HTR-8/SVneo (cell line): Measurements from ENCODE around the gene IGFL2.
A peak's percentile ranks its signal among the peaks of the same experiment; 100 is the strongest.
"Not testable (repeated sequence)": the region's sequence is repeated elsewhere in the genome, so short reads cannot be mapped to it uniquely, and the experiment has no call there.

ENCODE experiments used
- DNase-seq: peaks from one replicate; pipeline ENCODE4 v3.0.0; 2011; ENCODE audit warnings: low spot score, mixed read lengths; ENCODE audit not compliant: insufficient read length
- FAIRE-seq: peaks from 2 replicates; lab custom pipeline; 2011; peaks lifted over from hg19 to GRCh38; lab: Jason Lieb, UNC

Gene IGFL2

DNA sequence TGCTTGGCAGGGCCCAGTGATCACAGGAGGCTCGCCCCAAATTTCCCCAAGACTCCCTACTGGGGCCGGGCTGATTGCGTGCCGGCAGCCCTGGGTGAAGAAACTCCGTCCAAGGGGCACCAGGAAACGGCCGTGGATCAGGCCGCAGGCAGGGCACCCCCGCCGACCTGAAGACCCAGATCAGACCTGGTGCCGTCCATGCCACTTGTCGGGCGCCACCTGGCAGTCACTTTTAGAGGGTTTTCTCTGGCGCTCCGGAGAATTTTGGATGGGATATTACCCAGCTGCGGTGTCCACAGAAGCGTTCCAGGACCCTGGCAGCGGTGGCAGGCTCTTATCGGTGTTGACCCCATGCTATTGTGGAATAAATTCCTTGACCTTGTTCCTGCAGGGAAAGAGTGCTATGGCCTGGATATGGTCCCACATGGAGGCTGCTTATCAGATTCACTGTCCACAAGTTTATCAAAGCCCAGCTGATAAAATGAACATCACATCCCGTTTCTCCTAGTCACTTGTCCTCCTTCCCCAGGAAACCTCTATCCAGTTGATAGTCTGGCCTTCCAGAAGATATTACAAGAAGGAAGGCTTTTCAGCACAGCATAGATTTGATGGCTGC is 38.2 kb downstream of the IGFL2 start:
- FAIRE-seq (no peak), DNase-seq (no peak)

DNA sequence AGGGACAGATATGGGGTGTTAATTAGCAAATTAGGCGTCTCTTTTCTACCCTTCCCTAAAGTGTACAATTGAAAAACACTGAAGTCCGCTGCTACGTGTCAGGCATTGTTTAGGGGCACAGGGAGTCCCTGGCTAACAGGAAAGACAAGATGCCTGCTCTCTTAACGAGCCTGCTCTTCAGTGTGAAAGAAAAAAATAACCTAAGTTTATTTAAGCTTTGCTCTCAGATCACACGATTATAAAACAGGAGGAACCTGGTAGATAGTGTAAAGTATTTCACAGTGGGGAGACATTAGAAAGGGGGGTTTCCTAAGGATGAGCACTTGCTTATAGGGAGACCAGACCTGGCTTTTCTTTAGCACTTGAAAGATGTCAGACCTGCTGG is 38.7 kb downstream of the IGFL2 start:
- no peak for DNase-seq
- FAIRE-seq: no peak

DNA sequence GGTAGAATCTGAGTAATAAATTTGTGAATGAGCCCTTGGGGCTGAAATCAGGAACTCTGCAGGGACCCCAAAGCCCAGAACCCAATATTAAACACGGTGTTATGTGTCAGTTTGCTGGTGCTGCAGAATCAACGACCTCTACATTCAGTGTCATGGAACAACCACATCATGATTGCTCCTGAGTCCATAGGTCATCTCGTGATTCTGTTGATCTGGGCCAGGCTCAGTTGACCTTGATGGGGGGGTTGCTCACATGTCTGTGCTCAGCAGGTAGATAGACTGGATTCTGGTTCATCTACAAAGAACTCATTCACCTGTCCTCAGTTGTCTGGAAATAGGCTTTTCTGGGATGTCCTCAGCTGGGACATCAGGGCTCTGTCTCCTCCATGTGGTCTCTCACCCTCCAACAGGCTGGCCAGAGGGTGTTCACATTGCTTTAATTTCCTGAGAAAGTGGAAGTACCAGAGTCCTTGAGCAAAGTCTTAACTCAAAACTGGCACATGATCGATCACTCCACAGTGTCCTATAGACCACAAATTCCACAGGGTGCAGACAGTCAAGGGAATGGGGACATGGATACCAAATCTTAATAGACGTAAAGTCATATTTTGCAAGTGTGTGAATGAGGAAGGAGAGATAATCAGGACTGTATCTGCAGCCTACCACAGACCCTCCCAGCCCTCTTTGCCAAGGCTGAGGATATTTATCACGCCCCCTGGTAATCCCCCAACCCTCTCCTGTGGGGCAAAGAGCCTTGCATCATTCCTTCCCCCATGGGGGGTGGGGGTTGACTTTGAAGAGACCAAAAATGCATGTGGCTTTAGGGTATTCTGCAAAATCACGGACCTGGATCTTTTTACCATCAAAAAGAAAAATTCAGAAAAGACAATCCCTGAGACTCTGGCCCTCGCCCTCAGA is 42.2 kb downstream of the IGFL2 start:
- DNase-seq (no peak), FAIRE-seq (no peak)

DNA sequence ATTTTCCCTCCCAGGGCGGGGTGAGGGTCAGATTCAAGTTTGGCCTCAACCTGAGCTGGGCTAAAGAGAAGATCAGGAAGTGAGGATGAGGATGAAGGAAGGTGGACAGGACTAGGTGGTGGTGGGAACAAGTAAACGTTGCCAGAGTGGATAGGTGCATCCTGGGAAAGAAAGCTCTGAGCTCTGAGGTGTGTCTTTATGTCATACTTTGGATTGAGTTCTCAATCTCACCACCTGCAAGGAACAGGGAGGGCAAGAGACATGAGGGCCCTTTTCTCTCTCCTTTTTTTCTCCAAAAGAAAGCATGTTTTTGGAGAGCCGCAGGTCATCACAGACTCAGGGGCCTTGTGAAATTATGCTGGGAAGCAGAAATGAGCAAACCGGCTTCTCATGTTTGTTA is 43.3 kb downstream of the IGFL2 start:
- no peak for FAIRE-seq
- no peak for DNase-seq

DNA sequence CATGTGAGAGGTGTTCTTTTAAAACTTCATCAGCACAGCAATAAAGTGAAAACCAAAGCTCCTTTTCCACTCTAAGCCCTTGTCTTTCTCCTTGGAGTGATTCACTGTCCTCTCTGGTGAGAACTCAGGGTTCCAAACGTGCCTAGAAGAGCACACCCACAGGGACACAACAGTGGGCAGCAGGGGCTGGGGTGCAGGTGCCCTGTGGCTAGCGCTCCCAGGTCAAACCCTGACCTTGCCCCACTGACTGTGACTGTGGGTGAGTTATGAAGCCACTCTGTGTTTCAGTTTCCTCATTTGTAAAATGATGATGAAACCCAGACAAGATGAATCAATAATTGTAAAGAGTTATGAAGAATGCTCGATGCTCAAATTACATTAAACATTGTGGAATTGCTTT is 43.9 kb downstream of the IGFL2 start:
- DNase-seq (no peak), FAIRE-seq (no peak)

DNA sequence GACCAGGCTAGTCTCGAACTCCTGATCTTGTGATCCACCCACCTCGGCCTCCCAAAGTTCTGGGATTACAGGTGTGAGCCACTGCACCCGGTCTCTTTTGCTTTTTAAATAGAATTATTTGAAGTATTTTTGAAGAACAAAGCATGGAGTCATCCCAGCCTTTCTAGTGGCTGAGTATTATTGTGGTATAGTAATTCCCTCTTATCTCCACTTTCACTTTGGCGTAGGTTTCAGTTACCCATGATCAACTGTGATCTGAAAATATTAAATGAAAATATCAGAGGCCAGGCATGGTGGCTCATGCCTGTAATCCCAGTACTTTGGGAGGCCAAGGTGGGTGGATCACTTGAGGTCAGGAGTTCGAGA is 44.6 kb downstream of the IGFL2 start:
- FAIRE-seq, DNase-seq: not testable (repeated sequence)

DNA sequence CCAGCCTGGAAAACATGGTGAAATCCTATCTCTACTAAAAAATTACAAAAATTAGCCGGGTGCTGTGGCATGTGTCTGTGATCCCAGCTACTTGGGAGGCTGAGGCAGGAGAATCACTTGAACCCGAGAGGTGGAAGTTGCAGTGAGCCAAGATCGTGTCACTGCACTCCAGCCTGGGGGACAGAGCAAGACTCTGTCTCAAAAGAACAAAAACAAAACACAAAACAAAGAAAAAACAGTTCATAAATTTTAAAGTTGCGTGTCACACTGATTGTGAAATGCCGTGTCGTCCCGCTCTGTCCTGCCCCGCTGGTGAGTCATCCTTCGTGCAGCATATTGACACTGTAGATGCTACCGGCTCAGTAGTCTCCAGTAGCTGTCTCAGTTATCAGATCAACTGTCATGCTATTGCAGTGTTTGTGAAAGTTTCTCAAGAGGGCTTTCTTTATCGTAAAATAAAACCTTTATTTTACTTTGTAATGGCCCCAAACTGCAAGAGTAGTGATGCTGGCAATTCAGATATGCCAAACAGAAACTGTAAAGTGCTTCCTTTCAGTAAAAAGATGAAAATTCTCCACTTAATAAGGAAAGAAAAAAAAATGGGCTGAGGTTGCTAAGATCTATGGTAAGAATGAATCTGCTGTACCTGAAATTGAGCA is 45.1 kb downstream of the IGFL2 start:
- DNase-seq (peak; percentile 82), FAIRE-seq (peak; percentile 13)

DNA sequence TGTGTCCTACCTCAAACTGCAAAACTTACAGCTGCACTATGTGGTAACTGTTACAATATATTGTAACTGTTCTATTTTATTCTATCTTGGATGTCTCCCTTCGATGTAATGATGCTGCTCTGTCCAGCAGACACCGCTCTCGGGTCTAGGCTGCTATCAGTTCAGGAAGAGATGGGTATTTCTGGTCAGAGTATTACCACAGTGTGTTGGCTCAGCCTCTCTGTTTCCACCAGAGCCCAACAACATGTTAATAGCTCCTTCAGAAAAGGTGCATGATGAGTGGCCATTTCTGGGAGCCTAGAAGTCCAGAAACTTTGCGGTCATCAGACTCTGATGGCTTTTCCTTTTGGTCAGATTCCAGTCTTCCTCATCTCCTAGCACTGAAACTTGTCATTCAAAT is 45.6 kb downstream of the IGFL2 start:
- no peak for DNase-seq
- FAIRE-seq: no peak

DNA sequence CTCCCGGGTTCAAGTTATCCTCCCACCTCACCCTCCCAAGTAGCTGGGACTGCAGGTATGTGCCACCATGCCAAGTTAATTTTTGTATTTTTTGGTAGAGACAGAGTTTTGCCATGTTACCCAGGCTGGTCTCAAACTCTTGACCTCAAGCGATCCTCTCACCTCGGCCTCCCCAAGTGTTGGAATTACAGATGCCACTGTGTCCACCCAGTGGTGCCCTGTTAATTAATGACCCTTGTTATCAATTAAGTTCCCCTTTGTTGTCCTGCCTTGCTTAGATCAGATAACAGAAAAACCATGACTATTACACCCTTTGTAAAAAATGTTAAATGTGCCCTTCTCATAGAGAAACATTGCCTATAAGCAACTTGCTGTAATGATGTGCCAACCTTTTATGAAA is 47.1 kb downstream of the IGFL2 start:
- FAIRE-seq (no peak), DNase-seq (no peak)

DNA sequence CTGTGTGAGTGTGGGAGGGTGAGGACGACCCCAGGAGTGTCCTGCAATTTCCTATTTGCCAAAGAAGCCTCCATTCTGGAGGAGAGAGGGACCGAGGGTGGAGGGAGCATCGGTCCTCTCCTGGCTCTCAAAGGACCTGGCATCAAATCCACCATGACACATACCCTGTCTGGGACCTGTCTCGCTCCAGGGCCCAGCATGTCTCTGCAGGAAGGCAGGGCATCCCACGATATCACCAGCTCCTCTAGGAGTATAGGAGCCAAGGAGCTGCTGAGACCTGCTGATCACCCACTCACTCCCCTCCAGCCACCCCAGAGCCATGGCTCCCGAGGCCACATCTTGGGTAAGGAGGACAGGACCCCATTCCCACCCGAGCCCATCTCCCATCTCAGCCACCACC is 47.9 kb downstream of the IGFL2 start:
- not testable (repeated sequence) for DNase-seq, FAIRE-seq

DNA sequence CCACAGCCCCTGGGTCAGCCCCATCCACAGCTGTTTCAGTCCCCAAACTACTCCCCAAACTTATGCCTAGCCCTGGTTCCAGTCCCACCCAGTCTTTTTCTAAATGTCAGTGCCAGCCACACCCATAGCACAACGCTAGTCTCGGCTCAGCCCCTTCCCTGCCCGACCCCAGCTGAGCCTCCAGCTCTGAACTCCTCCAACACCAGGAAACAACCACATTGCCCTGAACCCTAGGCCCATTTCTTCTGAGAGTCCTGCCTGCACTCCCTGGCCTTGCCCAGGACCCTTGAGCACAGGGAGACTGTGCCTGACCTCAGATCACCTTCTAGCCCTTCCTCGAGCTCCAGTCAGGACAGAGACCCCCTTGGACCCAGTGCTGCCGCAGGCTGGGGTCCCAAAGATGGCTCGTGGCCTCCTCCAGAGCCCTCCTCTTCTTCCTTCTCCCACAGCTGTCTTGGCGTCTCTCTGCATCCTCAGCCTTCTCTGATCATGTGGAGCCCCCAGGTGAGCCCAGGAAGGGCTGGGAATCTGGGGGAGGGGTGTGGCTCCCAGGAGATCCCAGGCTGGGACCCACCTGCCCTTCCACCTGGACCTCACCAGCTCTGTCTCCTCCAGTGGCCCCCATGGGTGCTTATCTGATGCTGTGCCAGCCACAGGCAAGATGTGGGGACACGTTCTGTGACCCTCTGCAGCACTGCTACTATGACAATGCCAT is 48.5 kb downstream of the IGFL2 start:
- FAIRE-seq (no peak), DNase-seq (no peak)

DNA sequence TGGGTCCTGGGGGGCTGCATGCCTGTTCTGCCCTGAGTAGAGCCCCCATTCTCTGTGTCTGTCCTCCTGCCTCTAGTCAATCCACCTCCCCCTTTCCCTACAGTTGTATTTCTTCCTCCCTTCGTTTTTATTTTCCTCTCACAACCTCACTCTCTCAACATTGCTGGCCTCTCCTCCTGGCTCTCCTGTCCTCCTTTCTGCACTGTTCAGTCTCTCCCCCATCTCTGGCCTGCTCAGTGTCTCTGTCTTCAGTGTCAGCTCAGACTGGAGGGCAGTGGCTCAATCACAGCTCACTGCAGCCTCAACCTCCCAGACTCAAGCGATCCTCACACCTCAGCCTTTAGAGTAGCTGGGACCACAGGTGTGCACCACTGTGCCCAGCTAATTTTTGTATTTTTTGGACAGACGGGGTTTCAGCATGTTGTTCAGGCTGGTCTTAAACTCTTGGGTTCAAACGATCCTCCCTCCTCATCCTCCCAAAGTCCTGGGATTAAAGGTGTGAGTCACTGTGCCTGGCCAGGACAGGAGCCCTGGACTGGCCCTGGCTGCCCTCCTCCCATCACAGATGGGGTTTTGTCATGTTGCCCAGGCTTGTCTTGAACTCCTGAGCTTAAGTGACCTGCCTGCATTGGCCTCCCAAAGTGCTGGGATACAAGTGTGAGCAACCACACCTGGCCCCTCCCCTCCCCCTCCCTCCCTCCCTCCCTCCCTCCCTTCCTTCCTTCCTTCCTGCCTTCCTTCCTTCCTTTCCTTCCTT is 49.5 kb downstream of the IGFL2 start:
- FAIRE-seq (no peak), DNase-seq (no peak)

DNA sequence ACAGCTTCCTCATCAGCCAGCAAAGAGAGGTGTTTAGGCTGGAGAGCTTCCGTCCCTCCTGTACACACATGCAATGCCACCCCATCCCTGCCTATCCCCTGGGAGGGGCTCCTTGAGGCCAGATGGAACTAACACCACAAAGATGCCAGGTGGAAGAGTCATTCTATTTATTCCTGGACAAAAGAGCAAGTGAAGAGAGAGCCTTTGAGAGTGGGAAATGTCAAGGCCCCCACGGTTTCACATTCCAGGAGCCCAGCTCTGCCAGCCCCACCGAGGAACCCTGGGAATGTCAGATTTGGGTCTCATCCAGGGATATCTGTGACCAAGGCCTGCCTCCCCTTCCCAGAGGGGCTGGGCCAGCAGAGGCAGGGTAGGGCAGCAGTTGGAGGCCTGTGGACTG is 50.7 kb downstream of the IGFL2 start:
- DNase-seq (no peak), FAIRE-seq (no peak)

DNA sequence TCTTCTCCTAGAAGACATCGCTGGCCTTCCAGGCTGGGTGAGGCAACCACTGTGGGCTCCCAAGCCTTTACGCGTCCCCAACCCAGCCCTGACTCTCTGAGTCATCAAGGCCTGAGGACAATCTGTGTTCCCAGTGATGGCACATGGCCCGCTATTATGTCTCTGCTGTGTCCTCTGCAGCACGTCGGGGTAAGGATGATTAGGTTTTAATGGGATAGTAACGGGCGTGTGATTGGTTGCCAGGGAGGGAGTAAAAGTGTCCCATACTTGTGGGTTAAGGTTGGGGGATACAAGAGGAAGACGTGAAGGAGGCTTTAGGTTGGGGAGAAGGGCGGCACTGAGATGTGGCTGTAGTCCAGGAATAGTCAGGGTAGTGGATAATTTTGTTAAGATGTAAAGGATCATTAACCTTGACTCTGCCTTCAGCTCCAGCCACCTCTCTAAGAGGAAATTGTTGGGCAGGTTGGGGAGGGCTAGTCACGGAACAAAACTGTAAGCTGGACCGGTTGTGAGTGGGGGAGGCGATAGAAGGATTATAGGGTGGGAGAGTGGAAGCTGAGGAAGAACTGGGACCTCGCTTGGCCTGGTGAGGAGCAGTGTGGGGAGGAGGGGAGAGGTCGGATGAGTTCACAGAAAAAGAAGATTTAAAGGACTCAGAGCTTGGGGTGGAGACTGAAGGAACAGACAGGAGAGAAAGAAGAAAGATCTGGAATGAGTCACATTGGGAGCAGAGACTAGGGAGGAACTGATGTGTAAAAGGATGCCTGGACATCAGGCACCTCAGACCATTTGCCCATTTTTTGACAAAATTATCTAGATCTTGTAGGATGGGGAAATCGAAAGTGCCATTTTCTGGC is 53.6 kb downstream of the IGFL2 start:
- FAIRE-seq (no peak), DNase-seq (no peak)

DNA sequence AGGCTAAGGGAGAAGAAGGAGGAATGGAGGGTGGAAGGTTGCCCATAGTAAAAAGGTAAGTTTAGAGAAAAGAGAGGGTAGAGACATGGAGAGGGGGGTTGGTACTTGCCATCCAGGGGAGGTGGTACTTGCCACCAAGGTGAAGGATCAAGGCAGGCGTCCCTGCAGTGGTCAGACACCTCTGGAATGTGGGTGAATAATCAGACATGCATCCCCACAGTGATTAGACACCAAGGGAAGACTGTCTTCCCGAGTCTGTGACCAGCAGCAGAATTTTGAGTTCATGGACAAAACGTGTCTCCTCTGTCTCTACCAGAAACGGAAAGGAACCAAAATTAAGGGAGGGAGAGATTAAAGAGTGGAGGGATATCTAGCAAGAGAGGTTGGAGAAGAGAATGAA is 54.4 kb downstream of the IGFL2 start:
- no peak for DNase-seq
- no peak for FAIRE-seq

DNA sequence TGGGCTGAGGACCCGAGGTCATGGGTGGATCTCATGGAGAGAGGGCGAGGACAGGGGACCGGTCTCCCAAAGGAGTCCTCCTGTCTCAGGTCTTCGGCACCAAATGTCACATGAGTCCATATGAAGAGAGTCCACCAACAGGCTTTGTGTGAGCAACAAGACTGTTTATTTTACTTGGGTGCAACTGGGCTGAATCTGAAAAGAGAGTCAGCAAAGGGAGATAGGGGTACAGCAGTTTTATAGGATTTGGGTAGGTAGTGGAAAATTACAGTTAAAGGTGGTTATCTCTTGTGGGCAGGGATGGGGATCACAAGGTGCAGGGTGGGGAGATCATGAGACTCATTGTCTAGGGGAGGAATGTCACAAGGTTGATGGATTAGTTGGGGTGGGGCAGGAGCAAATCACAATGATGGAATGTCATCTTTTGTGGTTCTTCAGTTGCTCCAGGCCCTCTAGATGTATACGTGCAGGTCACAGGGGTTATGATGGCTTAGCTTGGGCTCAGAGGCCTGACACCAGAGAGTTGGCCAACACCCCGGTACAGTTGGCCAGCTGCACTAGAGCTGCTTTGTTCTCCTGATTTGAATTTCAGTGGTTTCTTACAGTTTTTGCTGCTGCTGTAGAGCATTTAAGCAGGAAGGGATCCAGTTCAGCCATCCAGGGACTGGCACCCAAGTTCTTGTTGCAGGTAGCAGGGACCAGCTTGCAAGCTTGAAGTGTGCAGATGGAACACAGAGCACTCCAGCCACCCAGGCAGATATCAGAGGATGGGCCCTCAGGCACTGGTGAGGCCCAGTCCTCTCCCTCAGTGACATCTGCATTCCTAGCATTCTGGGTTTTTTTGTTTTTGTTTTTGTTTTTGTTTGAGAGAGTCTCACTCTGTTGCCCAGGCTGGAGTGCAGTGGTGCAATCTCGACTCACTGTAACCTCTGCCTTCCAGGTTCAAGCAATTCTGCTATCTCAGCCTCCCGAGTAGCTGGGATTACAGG is 55.1 kb downstream of the IGFL2 start:
- no peak for FAIRE-seq
- no peak for DNase-seq

DNA sequence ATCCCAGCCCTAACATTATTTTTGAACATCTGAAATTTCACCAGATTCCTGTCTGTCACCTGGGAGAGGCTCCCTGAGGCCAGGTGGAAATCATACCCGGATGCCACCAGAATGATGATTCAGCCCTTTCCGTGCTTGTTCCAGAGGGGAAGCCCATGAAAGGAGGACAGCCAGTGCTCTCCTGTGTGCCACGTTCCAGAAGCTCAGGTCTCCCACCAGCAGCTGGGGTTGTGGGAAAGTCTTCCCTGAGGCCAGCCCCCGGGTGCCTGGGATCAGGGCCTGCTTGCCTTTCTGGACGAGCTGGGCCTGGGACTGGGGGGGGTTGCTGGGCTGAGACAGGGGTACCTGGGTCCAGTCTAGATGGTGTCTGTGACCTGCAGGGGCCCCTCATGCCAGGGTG is 56.0 kb downstream of the IGFL2 start:
- FAIRE-seq (no peak), DNase-seq (no peak)
